Neural cell (in vitro differentiated cells): ENCODE data around the gene MBD4.

Experiments
- CTCF ChIP-seq: fragments of 450-650 bp; IDR thresholded peaks from 2 replicates; pipeline ENCODE4 v1.5.1; 2014; ENCODE audit warnings: antibody characterized with exemption, mild to moderate bottlenecking, moderate library complexity; ENCODE audit not compliant: poor library complexity, severe bottlenecking
- EP300 ChIP-seq: fragments of 450-650 bp; conservative IDR thresholded peaks from 2 replicates; pipeline ENCODE4 v1.6.1; 2014; ENCODE audit warnings: antibody characterized with exemption, mild to moderate bottlenecking, moderate library complexity; ENCODE audit not compliant: poor library complexity, severe bottlenecking
- EZH2 ChIP-seq: fragments of 200-600, 300-800 bp; shearing (Covaris generic), sonication (generic); IDR thresholded peaks from 2 replicates; pipeline ENCODE4 v1.6.1; 2014; ENCODE audit warnings: antibody characterized with exemption, low read length, borderline replicate concordance, mild to moderate bottlenecking; ENCODE audit not compliant: insufficient read depth, poor library complexity, severe bottlenecking
- POLR2AphosphoS5 ChIP-seq: IDR thresholded peaks from 2 replicates; pipeline ENCODE4 v1.6.1; 2012
- RAD21 ChIP-seq: fragments of 450-650 bp; conservative IDR thresholded peaks from 2 replicates; pipeline ENCODE4 v1.6.1; 2014; ENCODE audit warnings: antibody characterized with exemption, mild to moderate bottlenecking, moderate library complexity
- SMC3 ChIP-seq: fragments of 450-650 bp; conservative IDR thresholded peaks from 2 replicates; pipeline ENCODE4 v1.6.1; 2014; ENCODE audit warnings: antibody characterized with exemption, mild to moderate bottlenecking, moderate library complexity; ENCODE audit not compliant: poor library complexity
- TF ChIP-seq, protein P1 (sequence below): IDR thresholded peaks from 2 replicates; pipeline ENCODE4 v1.6.1; 2012; ENCODE audit warnings: borderline replicate concordance

DNA sequence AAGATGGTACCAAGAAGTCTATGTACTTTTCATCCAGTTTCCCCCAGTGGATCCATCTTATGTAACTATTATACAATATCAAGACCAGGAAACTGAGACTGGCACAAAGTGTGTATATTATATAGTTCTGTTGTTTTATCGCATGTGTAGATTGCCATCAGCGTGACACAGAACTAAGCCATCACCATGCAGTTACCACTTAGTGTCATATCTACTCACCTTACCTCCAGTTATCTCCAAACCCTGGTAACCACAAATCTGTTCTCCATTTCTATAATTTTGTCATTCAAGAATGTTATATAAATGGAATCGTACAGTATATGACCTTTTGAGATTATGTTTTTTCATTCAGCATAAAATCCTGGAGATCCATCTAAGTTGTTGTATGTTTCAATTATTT, 23.3 kb upstream of the MBD4 start:
- TF ChIP-seq CTCF = no peak
- no peak for TF ChIP-seq POLR2AphosphoS5
- TF ChIP-seq, protein P1, sequence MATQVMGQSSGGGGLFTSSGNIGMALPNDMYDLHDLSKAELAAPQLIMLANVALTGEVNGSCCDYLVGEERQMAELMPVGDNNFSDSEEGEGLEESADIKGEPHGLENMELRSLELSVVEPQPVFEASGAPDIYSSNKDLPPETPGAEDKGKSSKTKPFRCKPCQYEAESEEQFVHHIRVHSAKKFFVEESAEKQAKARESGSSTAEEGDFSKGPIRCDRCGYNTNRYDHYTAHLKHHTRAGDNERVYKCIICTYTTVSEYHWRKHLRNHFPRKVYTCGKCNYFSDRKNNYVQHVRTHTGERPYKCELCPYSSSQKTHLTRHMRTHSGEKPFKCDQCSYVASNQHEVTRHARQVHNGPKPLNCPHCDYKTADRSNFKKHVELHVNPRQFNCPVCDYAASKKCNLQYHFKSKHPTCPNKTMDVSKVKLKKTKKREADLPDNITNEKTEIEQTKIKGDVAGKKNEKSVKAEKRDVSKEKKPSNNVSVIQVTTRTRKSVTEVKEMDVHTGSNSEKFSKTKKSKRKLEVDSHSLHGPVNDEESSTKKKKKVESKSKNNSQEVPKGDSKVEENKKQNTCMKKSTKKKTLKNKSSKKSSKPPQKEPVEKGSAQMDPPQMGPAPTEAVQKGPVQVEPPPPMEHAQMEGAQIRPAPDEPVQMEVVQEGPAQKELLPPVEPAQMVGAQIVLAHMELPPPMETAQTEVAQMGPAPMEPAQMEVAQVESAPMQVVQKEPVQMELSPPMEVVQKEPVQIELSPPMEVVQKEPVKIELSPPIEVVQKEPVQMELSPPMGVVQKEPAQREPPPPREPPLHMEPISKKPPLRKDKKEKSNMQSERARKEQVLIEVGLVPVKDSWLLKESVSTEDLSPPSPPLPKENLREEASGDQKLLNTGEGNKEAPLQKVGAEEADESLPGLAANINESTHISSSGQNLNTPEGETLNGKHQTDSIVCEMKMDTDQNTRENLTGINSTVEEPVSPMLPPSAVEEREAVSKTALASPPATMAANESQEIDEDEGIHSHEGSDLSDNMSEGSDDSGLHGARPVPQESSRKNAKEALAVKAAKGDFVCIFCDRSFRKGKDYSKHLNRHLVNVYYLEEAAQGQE = no peak
- TF ChIP-seq SMC3 = no peak
- TF ChIP-seq EP300 = no peak
- no peak for TF ChIP-seq EZH2
- no peak for TF ChIP-seq RAD21
